ENCODE results near the gene PER2.

The PER2 gene

GRCh38 chr2:238267884-238268680 lies 20.3 kb downstream of the PER2 start:
- in situ Hi-C loops (cut with MboI; ENCODE audit: low sequenced_read_pairs), result no loop called here

- in situ Hi-C loops (cut with MboI; ENCODE audit: low sequenced_read_pairs), result no loop called here
Observed at GRCh38 chr2:238267341-238267710, 21.1 kb downstream of the PER2 start.

- in situ Hi-C loops (cut with MboI; ENCODE audit: low sequenced_read_pairs), result no loop called here
Observed at GRCh38 chr2:238265605-238266004, 22.8 kb downstream of the PER2 start.

DNA sequence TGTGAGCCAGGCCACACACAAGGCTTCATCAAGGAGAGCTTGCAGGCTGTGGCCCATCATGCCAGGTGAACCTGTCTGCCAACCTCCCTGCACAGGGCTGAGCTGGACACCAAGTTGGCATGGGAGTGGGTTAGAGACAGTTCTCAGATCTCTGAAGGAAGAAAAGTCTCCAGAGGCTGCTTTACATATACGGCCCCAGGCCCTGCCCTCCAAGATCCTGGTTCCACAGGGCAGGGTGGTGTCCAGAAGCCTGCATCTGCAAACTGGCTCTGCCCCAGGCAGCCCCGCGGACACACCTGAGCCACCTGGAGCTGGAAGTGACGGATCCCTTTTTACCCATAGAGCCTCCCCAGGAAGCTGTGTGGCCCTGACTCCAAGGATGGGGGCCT lies 24.3 kb downstream of the PER2 start:
- in situ Hi-C loops (cut with MboI; ENCODE audit: low sequenced_read_pairs), result no loop called here

DNA sequence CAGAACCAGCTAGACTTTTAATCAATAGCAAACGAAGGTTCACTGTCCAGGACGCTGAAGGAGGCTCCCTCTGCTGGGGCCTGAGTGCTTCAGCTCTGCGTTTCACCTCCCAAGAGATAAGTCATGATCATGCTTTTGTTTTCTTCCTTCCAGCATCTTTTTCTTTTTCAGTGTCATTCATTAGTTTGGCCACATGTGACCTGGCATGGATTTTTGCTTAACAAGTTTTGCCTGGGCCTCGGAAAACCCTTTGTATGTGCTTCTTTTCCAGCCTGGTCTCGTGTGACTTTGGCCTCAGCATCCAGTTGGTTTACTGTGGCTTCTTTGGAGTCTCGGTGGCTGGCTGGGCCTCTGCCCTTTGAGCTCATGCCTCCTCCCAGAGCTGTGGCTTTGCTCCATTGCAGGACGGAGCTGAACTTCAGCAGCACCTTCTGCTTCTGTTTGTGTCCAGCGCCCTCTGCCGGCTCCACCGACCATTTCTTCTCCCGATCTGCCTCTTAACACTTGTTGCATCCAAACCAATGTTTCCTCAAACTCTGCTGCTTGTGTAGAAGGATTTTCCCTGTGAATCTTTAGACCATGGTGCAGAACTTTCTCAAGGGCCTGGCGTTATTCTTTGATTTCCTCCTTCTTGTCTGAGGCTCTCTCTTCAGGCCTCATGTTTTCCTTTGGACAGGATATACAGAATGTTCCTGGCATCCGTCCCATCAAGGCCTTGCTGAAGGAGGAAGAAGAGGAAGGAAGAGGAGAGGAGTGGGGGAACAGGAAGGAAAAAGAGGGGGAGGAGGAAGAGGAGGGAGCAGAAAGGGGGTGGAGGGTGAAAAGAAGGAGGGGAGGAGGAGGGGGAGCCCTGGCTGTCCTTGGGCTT lies 25.0 kb downstream of the PER2 start:
- in situ Hi-C loops (cut with MboI; ENCODE audit: low sequenced_read_pairs), result no loop called here

- in situ Hi-C loops (cut with MboI; ENCODE audit: low sequenced_read_pairs), result no loop called here
Observed at GRCh38 chr2:238262496-238263122, 25.8 kb downstream of the PER2 start.

- in situ Hi-C loops (cut with MboI; ENCODE audit: low sequenced_read_pairs), result no loop called here
Observed at GRCh38 chr2:238261718-238262375, 26.6 kb downstream of the PER2 start.

- in situ Hi-C loops (cut with MboI; ENCODE audit: low sequenced_read_pairs), result no loop called here
Observed at GRCh38 chr2:238260883-238261282, 27.5 kb downstream of the PER2 start.

GRCh38 chr2:238259061-238260020 lies 29.1 kb downstream of the PER2 start:
- in situ Hi-C loops (cut with MboI; ENCODE audit: low sequenced_read_pairs), result no loop called here

GRCh38 chr2:238257786-238258700 lies 30.4 kb downstream of the PER2 start:
- in situ Hi-C loops (cut with MboI; ENCODE audit: low sequenced_read_pairs), result no loop called here

GRCh38 chr2:238256594-238257104 lies 31.8 kb downstream of the PER2 start:
- in situ Hi-C loops (cut with MboI; ENCODE audit: low sequenced_read_pairs), result no loop called here

DNA sequence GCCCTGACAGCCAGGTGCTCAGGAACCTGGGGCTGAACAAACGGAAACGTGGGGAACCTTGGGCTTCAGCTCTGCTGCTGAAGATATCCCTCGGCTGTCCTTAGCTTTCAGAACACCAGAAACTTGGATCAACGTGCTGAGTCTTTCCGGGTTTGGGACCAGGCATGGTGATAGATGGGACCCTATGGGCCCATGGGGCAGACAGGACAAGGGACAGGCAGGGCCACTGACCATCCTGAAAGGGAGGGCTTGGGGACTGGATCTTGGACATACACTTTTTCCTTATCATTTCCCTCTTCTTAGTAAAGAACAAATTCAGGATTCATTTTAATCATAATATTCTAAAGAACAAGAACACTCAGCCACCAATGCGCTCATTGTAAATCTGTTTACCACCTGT lies 32.3 kb downstream of the PER2 start:
- in situ Hi-C loops (cut with MboI; ENCODE audit: low sequenced_read_pairs), result no loop called here

- in situ Hi-C loops (cut with MboI; ENCODE audit: low sequenced_read_pairs), result no loop called here
Observed at GRCh38 chr2:238255636-238256035, 32.8 kb downstream of the PER2 start.

DNA sequence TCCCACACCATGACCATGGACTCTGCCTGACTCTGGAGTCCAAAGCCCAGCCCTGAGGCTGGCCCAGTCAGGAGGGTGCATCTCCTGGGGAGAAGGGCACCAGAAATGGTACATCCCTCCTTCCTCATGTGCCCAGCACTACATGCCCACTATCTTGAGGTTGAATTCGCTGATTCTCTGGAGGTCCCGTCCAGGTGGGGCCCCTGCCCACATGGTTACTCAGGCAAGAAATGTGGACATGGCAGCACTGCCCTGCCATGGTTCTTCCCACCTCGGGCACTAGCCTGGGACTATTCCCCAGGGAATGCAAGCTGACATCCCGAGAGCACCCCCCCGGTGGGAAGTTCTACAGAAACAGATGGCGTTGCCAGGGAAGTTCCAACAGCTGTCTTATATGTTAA lies 33.3 kb downstream of the PER2 start:
- in situ Hi-C loops (cut with MboI; ENCODE audit: low sequenced_read_pairs), result no loop called here

DNA sequence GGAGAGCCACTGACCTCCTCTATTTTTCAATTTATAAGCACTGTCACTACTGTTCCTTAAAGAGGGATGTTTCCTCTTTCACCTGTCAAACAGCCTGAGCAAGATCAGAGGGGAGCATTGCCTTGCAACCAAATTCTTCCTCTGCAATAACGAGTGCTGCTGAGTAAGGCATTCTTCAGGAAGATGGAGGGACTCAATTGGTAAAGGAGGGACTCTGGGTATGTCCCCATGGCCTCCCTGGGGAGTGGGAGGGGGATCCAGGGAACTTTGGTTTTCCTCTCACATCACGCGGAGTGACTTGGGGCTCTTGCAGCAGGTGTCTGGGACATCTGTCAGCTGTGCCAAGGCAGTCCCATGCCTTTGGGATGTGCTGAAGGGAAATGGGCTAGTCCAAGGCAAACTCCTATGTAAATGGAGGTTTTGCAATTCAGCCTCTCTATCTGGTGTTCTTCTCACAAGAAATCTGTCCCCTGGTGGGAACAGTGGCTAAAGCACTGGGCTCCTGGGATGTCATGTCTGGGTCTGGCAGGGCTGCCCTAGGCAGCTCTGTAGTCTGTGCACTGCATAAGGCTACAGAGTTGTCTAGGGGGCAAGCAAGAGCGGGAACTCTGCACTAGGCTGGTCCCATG lies 34.2 kb downstream of the PER2 start:
- in situ Hi-C loops (cut with MboI; ENCODE audit: low sequenced_read_pairs), result no loop called here

GRCh38 chr2:238252766-238253630 lies 35.4 kb downstream of the PER2 start:
- in situ Hi-C loops (cut with MboI; ENCODE audit: low sequenced_read_pairs), result no loop called here

DNA sequence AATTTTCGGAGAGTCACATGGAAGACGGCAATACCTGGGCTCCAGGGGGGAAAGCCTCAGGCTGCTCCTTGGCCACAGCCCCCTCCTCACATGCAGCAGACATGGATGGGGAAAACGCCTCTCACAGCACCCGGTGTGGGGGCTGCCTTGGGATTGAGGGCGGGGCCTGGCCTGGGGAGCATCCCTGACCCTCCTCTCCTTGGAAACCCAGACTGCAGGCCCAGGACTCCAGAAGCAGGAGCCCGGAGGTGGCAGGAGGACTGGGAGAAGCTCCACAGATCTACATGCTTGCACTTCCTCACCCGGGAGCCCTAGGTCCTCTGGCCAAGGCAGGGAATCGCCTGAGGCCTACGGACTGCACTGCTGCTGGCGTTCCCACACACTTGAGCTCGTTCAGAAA lies 36.4 kb downstream of the PER2 start:
- in situ Hi-C loops (cut with MboI; ENCODE audit: low sequenced_read_pairs), result no loop called here
